Measurements from ENCODE around the gene KNL1.

The KNL1 gene

DNA sequence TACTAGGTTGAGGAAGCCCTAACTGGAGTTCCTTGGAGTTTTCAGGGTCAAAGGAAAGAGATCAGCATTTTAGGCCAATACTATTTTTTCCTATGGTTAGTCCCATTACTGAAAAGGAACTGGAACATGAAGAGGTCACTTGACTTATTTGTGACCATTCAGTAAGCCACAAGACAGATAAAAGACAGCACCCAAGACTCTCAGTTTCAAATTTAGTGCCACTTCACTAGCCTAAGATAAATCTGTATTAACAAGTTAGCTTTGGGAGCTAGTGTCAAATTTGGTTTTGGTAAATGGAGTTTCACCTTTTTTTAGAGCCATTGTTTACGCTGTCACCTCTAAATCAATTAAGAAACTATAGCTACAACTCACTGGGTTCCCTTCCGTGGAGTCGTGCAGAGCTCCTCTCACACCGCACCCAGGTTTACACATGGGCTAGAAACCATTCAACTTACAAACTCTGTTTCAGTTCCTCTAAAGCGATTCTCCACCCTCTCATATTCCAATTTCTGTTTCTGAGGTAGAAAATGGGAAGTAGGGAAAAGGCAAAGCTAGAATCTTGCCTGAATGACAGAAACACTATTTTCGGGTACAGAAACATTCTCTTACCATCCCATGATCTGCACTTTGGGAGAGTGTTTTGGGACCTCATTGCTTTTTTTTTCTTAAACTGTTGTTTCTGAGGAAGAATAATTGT is 43.6 kb upstream of the KNL1 start:
- H3K4me1 ChIP-seq (ENCODE audit: insufficient read depth, poor library complexity, severe bottlenecking), result no peaks in the 10 kb centered on the region
- TF ChIP-seq, protein P1, sequence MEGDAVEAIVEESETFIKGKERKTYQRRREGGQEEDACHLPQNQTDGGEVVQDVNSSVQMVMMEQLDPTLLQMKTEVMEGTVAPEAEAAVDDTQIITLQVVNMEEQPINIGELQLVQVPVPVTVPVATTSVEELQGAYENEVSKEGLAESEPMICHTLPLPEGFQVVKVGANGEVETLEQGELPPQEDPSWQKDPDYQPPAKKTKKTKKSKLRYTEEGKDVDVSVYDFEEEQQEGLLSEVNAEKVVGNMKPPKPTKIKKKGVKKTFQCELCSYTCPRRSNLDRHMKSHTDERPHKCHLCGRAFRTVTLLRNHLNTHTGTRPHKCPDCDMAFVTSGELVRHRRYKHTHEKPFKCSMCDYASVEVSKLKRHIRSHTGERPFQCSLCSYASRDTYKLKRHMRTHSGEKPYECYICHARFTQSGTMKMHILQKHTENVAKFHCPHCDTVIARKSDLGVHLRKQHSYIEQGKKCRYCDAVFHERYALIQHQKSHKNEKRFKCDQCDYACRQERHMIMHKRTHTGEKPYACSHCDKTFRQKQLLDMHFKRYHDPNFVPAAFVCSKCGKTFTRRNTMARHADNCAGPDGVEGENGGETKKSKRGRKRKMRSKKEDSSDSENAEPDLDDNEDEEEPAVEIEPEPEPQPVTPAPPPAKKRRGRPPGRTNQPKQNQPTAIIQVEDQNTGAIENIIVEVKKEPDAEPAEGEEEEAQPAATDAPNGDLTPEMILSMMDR (IDR thresholded peaks at IDR 0.05; ENCODE audit: poor library complexity, severe bottlenecking), result no peak
- no peak overlapping the region for H3K4me3 ChIP-seq (ENCODE audit: severe bottlenecking)
- DNase-seq (ENCODE audit: low spot score), result no peak
- H3K27ac ChIP-seq (ENCODE audit: poor library complexity, severe bottlenecking), result no peak overlapping the region
- peaks cover 31% of the 10 kb centered on the region for H3K36me3 ChIP-seq (ENCODE audit: low read depth)
- ATAC-seq (ENCODE audit: low read depth), result no peak
- no peaks in the 10 kb centered on the region for H3K27me3 ChIP-seq (ENCODE audit: insufficient read depth, poor library complexity, severe bottlenecking)
- H3K9me3 ChIP-seq (ENCODE audit: severe bottlenecking), result no peaks in the 10 kb centered on the region

DNA sequence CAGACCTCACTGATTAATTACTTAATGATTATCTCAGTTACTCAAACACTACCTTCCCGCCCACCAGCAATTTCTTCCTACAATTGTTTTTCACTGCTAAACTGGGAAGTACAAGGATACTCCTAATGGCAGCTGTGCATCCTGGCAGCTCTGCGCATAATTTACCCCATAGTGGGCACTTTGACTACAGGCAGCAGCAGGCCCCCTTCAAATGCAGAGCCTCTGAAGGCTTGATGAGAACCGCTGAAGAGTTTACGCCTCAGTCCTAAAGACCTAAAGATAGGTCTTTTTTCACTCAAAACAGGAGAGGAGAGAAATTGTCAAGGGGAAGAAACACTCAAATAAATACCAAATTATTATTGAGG is 39.9 kb upstream of the KNL1 start:
- Histone ChIP-seq H3K27me3 (ENCODE audit: insufficient read depth, poor library complexity, severe bottlenecking) (no peaks in the 10 kb centered on the region), H3K9me3 (ENCODE audit: severe bottlenecking) (no peaks in the 10 kb centered on the region), H3K27ac (ENCODE audit: poor library complexity, severe bottlenecking) (no peak overlapping the region), H3K4me1 (ENCODE audit: insufficient read depth, poor library complexity, severe bottlenecking) (peaks cover 8% of the 10 kb centered on the region), H3K4me3 (ENCODE audit: severe bottlenecking) (no peak overlapping the region), H3K36me3 (ENCODE audit: low read depth) (peaks cover 50% of the 10 kb centered on the region)
- TF ChIP-seq, protein P1 (IDR thresholded peaks at IDR 0.05; ENCODE audit: poor library complexity, severe bottlenecking), result no peak
- DNase-seq (ENCODE audit: low spot score) (no peak), ATAC-seq (ENCODE audit: low read depth) (no peak)

DNA sequence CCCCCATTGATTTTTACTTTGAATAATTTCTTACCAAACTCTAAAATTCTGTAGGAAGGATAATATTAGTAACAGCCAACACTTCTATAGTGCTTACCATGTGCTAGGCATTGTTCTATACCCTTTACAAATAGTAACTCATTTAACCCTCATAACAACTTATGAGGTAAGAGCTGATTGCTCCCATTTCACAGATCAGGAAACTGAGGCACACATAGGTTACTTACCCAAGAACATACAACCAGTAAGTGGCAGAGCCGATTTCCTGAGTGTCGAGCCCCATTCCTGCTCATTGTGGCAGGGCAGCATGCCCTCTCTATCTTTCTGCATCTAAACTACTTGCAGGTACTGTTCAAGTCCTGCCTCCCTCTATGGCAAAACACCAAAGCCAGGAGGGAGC is 38.2 kb upstream of the KNL1 start:
- Histone ChIP-seq H3K4me1 (ENCODE audit: insufficient read depth, poor library complexity, severe bottlenecking) (peaks cover 8% of the 10 kb centered on the region), H3K9me3 (ENCODE audit: severe bottlenecking) (no peaks in the 10 kb centered on the region), H3K27ac (ENCODE audit: poor library complexity, severe bottlenecking) (no peak overlapping the region), H3K36me3 (ENCODE audit: low read depth) (peaks cover 51% of the 10 kb centered on the region), H3K4me3 (ENCODE audit: severe bottlenecking) (no peak overlapping the region), H3K27me3 (ENCODE audit: insufficient read depth, poor library complexity, severe bottlenecking) (no peaks in the 10 kb centered on the region)
- DNase-seq (ENCODE audit: low spot score), result no peak
- ATAC-seq (ENCODE audit: low read depth), result no peak
- TF ChIP-seq, protein P1 (IDR thresholded peaks at IDR 0.05; ENCODE audit: poor library complexity, severe bottlenecking), result no peak

DNA sequence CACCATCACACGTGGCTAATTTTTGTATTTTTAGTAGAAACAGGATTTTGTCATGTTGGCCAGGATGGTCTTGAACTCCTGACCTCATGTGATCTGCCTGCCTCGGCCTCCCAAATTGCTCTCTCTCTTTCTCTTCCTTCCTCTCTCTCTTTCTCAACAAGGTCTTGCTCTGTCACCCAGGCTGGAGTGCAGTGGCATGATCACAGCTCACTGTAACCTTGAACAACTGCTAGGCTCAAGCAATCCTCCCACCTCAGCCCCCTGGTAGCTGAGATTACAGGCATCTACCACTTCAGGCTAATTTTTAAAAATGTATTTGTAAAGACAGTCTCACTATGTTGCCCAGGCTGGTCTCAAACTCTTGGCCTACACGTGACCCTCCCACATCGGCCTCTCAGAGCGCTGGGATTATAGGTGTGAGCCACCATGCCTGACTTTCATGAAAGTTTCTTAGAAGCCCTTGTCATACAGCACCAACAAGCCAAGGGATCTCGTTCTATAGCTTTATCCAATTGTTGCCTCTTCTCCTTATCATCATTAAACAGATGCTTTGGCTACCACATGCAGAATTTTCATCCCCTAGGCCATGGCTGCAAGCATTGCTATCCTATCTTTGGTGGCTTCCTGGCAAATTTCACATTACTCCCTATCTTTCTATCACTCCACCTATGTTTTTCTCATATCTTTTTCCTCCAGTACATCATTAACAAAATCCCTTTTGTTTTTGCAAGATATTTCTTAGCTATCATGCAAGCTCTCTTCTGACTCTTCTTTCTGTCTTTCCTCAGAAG is 34.9 kb upstream of the KNL1 start:
- no peak overlapping the region for H3K27ac ChIP-seq (ENCODE audit: poor library complexity, severe bottlenecking)
- no peak overlapping the region for H3K4me3 ChIP-seq (ENCODE audit: severe bottlenecking)
- DNase-seq (ENCODE audit: low spot score) (no peak), ATAC-seq (ENCODE audit: low read depth) (no peak)
- TF ChIP-seq, protein P1 (IDR thresholded peaks at IDR 0.05; ENCODE audit: poor library complexity, severe bottlenecking), result no peak
- no peaks in the 10 kb centered on the region for H3K27me3 ChIP-seq (ENCODE audit: insufficient read depth, poor library complexity, severe bottlenecking)
- H3K4me1 ChIP-seq (ENCODE audit: insufficient read depth, poor library complexity, severe bottlenecking), result peaks cover 8% of the 10 kb centered on the region
- no peaks in the 10 kb centered on the region for H3K9me3 ChIP-seq (ENCODE audit: severe bottlenecking)
- peaks cover 46% of the 10 kb centered on the region for H3K36me3 ChIP-seq (ENCODE audit: low read depth)

DNA sequence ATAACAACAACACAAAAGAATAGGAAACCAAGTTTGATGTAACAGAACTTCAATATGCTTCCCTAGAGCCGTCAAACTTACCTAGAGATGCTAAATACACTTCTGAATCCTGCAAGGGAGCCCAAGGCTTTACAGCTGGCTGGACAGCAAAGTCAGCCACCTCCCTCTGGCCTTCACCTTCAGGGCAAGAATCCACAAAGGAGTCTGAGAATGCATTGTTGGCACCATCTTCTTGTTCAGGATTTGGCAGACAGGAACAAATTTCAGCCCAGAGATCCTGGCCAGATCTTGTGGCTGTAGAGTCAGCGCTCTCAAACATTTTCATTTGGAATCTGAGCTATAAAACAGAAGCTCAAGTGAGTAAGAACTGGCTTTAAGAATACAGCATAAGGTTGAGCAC is 31.4 kb upstream of the KNL1 start:
- Histone ChIP-seq H3K27me3 (ENCODE audit: insufficient read depth, poor library complexity, severe bottlenecking) (no peaks in the 10 kb centered on the region), H3K36me3 (ENCODE audit: low read depth) (peaks cover 16% of the 10 kb centered on the region), H3K4me1 (ENCODE audit: insufficient read depth, poor library complexity, severe bottlenecking) (peaks cover 12% of the 10 kb centered on the region), H3K4me3 (ENCODE audit: severe bottlenecking) (no peak overlapping the region), H3K9me3 (ENCODE audit: severe bottlenecking) (no peaks in the 10 kb centered on the region), H3K27ac (ENCODE audit: poor library complexity, severe bottlenecking) (no peak overlapping the region)
- DNase-seq (ENCODE audit: low spot score) (no peak), ATAC-seq (ENCODE audit: low read depth) (no peak)
- TF ChIP-seq, protein P1 (IDR thresholded peaks at IDR 0.05; ENCODE audit: poor library complexity, severe bottlenecking), result no peak

Data from RWPE2 (cell line).